KMS-11 (cell line): ENCODE data around the gene CLEC3B.
"Not testable (repeated sequence)": the region's sequence is repeated elsewhere in the genome, so short reads cannot be mapped to it uniquely, and the experiment has no call there.

Experiments
- H2AFZ ChIP-seq: fragments of 200-600 bp; sonication (generic); 2 replicates; pipeline ENCODE4 v1.6.1; 2016; ENCODE audit warnings: antibody characterized with exemption, mixed run types, low read depth
- H3K27ac ChIP-seq: fragments of 200-600 bp; sonication (generic); 2 replicates; pipeline ENCODE4 v1.6.1; 2016; ENCODE audit warnings: mild to moderate bottlenecking, mixed run types
- H3K27me3 ChIP-seq: fragments of 200-600 bp; sonication (generic); 2 replicates; pipeline ENCODE4 v1.6.1; 2017; ENCODE audit warnings: mild to moderate bottlenecking, low read depth, mixed run types, moderate library complexity; ENCODE audit not compliant: insufficient read depth
- H3K36me3 ChIP-seq: fragments of 200-600 bp; sonication (generic); 2 replicates; pipeline ENCODE4 v1.6.1; 2017; ENCODE audit warnings: mild to moderate bottlenecking, mixed run types; ENCODE audit not compliant: insufficient read depth
- H3K4me1 ChIP-seq: fragments of 200-600 bp; sonication (generic); 2 replicates; pipeline ENCODE4 v1.6.1; 2016; ENCODE audit warnings: mild to moderate bottlenecking, low read depth, mixed run types; ENCODE audit not compliant: poor library complexity, severe bottlenecking
- H3K4me2 ChIP-seq: fragments of 200-600 bp; sonication (generic); 2 replicates; pipeline ENCODE4 v1.7.0; 2016; ENCODE audit warnings: mild to moderate bottlenecking, mixed run types
- H3K4me3 ChIP-seq: fragments of 200-600 bp; sonication (generic); IDR thresholded peaks from 2 replicates; pipeline ENCODE4 v1.6.1; 2017; ENCODE audit warnings: low read depth, low read length, mixed read lengths; ENCODE audit not compliant: insufficient read depth
- H3K79me2 ChIP-seq: fragments of 200-600 bp; sonication (generic); 2 replicates; pipeline ENCODE4 v1.6.1; 2016; ENCODE audit warnings: low read depth, mixed run types; ENCODE audit not compliant: insufficient read depth
- H3K9ac ChIP-seq: fragments of 200-600 bp; sonication (generic); 2 replicates; pipeline ENCODE4 v1.6.1; 2016; ENCODE audit warnings: mild to moderate bottlenecking, mixed run types
- H4K20me1 ChIP-seq: fragments of 200-600 bp; sonication (generic); 2 replicates; pipeline ENCODE4 v1.6.1; 2016; ENCODE audit warnings: mild to moderate bottlenecking, mixed run types; ENCODE audit not compliant: insufficient read depth
- CTCF ChIP-seq: fragments of 200-600 bp; sonication (generic); conservative IDR thresholded peaks from 2 replicates; pipeline ENCODE4 v1.6.1; 2017; ENCODE audit warnings: low read depth, mild to moderate bottlenecking, antibody characterized with exemption, low read length, moderate library complexity, mixed read lengths

CLEC3B gene

GRCh38 chr3:45049807-45050206 is 23.7 kb downstream of the CLEC3B start:
- Histone ChIP-seq H3K36me3 (no peaks in the 10 kb centered on the region), H3K79me2 (no peaks in the 10 kb centered on the region), H2AFZ (no peak overlapping the region), H3K4me3 (no peak overlapping the region), H3K4me1 (no peaks in the 10 kb centered on the region), H3K4me2 (no peak overlapping the region), H3K27me3 (no peaks in the 10 kb centered on the region), H3K9ac (no peak overlapping the region), H4K20me1 (no peaks in the 10 kb centered on the region), H3K27ac (no peak overlapping the region)
- TF ChIP-seq CTCF: no peak

GRCh38 chr3:45051685-45052084 is 25.6 kb downstream of the CLEC3B start:
- Histone ChIP-seq H3K27me3 (no peaks in the 10 kb centered on the region), H3K4me2 (no peak overlapping the region), H3K36me3 (no peaks in the 10 kb centered on the region), H3K4me3 (no peak overlapping the region), H4K20me1 (no peaks in the 10 kb centered on the region), H3K79me2 (no peaks in the 10 kb centered on the region), H2AFZ (no peak overlapping the region), H3K4me1 (no peaks in the 10 kb centered on the region), H3K27ac (no peak overlapping the region), H3K9ac (no peak overlapping the region)
- TF ChIP-seq CTCF: no peak

GRCh38 chr3:45053805-45054195 is 27.7 kb downstream of the CLEC3B start:
- H4K20me1 ChIP-seq, H3K27me3 ChIP-seq, H3K4me3 ChIP-seq, H3K4me2 ChIP-seq, H3K79me2 ChIP-seq, H3K36me3 ChIP-seq, H2AFZ ChIP-seq, H3K27ac ChIP-seq, H3K9ac ChIP-seq, H3K4me1 ChIP-seq: not testable (repeated sequence)

GRCh38 chr3:45054196-45054857 is 28.2 kb downstream of the CLEC3B start:
- H4K20me1 ChIP-seq: no peaks in the 10 kb centered on the region
- no peak overlapping the region for H3K27ac ChIP-seq
- H2AFZ ChIP-seq: no peak overlapping the region
- no peak for TF ChIP-seq CTCF
- H3K79me2 ChIP-seq: no peaks in the 10 kb centered on the region
- no peaks in the 10 kb centered on the region for H3K27me3 ChIP-seq
- H3K4me2 ChIP-seq: no peak overlapping the region
- no peaks in the 10 kb centered on the region for H3K36me3 ChIP-seq
- no peak overlapping the region for H3K9ac ChIP-seq
- no peaks in the 10 kb centered on the region for H3K4me1 ChIP-seq
- no peak overlapping the region for H3K4me3 ChIP-seq

GRCh38 chr3:45055032-45055410 is 28.9 kb downstream of the CLEC3B start:
- no peaks in the 10 kb centered on the region for H3K27me3 ChIP-seq
- H2AFZ ChIP-seq: no peak overlapping the region
- no peaks in the 10 kb centered on the region for H3K79me2 ChIP-seq
- H3K4me2 ChIP-seq: no peak overlapping the region
- TF ChIP-seq CTCF: no peak
- H3K4me3 ChIP-seq: no peak overlapping the region
- H3K4me1 ChIP-seq: no peaks in the 10 kb centered on the region
- no peak overlapping the region for H3K9ac ChIP-seq
- H4K20me1 ChIP-seq: no peaks in the 10 kb centered on the region
- H3K36me3 ChIP-seq: no peaks in the 10 kb centered on the region
- no peak overlapping the region for H3K27ac ChIP-seq
